NCI-H446 treated with DMSO at 0.1 percent for 48 hours (cell line): ENCODE results near the gene TNFRSF9.
A peak's percentile ranks its signal among the peaks of the same experiment; 100 is the strongest.
"Not testable (repeated sequence)": the region's sequence is repeated elsewhere in the genome, so short reads cannot be mapped to it uniquely, and the experiment has no call there.

Source experiments
- DNase-seq: peaks from one replicate; lab custom pipeline; 2025; lab: John Stamatoyannopoulos, UW

Gene TNFRSF9

DNA sequence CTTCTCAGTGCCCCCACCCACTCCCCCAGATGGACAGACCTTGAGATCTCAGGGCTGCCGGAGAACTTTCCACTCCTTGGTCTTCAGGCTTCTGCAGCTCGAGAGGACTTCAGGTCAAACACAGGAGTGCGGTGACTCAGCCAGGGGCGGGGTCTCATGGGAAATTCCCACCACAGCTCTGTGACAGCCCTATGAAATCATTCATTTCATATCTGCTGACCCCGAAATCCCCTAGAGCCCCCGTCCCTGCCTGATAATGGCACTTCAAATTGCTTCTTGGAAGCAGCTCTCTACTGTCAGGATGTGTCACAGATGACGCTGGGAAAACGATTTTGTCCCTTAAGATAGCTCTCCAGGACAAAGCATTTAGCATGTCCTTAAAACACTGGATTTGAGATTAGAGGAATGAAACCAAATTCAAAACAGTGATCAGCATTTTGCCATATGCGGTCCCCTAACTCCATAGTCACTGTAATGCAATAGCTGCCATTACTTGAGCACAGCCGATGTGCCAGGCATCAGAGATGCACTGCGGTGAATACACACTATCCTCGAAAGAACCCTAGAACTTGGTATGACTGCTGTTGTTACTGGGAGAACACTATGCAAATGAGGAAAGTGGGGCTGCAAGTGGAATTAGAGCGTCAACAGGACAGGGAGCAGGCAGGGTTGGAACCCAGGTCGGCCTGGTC, at the start of gene TNFRSF9:
TSS of gene TNFRSF9 (minus strand) at position 95 of the 692 bp plus-strand sequence. CDS start 845 bp downstream, outside the sequence.
- DNase-seq: no peak

- no peak for DNase-seq
Observed at GRCh38 chr1:7989762-7990428, 49.3 kb upstream of the TNFRSF9 start.

DNA sequence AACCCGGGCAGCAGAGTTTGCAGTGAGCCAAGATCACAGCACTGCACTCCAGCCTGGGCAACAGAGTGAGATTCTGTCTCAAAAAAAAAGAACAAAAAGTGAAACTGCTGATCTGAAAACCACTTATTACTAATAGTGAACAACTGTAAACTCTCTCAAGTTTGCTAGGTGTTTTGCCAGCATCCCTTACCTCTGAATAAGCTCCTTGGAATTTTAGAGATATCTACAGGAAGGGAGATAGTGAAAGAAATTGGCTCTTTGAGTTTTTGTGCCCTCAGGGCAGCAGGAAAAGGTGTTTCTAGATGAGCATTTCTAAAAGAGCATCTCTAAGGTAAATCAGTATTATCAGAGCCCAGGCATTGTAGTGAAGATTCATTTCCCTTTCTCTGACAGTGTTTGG, 47.9 kb upstream of the TNFRSF9 start:
- no peak for DNase-seq

- DNase-seq: no peak
Observed at GRCh38 chr1:7987528-7987927, 46.9 kb upstream of the TNFRSF9 start.

DNA sequence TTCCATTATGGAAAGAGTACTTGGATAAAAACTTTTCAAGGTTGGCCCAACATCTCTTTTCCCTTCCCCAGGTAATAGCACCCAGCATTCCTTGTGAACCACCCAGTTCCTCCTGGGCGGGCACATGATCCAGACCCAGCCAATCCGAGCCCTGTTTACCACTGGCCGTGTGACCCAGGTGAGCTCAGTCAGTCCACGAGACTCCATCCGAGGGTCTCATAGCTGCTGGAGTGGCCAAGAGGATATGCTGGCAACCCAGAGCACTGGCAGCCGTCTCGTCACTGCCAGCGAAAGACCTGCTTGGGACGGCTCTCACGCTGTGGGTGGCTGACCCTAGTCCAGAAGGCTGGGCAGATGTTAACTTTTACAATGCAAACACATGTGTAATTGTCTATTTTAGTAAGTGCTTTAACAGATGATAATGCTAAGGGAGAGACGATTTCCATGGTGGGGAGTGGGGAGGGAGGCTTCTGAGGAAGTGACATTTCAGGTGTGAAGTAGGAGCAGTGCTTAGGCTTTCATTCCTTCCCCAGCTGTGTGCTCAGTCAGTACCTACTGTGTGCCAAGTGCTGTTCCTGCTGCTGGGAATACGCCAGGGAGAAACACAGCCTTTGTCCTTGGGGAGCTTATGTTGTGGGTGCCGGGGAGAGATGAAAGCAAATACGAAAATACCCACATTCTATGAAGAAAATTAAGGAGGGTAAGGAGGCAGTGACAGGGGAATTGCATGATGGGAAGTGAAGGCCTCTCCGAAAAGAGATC, 45.4 kb upstream of the TNFRSF9 start:
- no peak for DNase-seq

DNA sequence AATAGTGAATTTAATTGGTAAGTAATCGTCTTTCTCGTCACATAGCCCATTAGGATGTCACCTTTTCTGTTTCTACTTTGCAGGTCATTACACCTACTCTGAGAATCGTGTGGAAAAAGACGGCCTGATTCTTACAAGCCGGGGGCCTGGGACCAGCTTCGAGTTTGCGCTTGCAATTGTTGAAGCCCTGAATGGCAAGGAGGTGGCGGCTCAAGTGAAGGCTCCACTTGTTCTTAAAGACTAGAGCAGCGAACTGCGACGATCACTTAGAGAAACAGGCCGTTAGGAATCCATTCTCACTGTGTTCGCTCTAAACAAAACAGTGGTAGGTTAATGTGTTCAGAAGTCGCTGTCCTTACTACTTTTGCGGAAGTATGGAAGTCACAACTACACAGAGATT, 44.2 kb upstream of the TNFRSF9 start:
- no peak for DNase-seq

GRCh38 chr1:7983086-7983778, 42.6 kb upstream of the TNFRSF9 start:
- no peak for DNase-seq

- no peak for DNase-seq
Observed at GRCh38 chr1:7980984-7981383, 40.3 kb upstream of the TNFRSF9 start.

DNA sequence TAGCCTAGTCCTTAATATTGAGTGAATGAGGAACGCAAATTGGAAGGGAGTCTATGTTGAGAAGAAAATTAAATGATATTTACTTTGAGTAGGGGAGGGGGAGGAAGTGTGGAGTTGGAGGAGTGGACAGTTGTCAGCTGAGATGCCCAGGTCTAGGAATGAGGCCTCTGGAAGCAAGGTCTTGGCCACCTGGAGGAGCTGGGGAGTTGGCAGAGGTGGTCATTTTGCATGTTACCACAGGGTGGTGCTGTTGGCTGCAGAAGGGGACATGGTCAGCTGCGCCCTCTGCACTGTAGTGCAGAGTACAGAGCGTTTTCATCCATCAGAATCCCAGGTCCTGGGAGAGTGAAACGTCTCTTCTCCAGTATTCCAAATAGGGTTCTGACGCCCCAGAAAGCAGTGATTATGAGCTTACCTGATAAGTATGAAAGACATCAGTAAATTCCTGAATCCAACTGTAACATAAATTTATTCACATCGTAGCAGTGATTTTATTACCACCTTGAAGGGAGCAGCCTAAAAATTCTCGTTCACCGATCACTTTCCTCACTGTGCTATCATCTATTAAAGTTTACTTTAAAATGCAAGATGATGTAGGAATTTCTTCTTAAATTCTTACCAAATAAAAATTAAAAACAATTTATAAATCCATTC, 34.7 kb upstream of the TNFRSF9 start:
- DNase-seq: peak; percentile 11

GRCh38 chr1:7973086-7973485, 32.4 kb upstream of the TNFRSF9 start:
- no peak for DNase-seq

GRCh38 chr1:7972285-7972684, 31.6 kb upstream of the TNFRSF9 start:
- no peak for DNase-seq

DNA sequence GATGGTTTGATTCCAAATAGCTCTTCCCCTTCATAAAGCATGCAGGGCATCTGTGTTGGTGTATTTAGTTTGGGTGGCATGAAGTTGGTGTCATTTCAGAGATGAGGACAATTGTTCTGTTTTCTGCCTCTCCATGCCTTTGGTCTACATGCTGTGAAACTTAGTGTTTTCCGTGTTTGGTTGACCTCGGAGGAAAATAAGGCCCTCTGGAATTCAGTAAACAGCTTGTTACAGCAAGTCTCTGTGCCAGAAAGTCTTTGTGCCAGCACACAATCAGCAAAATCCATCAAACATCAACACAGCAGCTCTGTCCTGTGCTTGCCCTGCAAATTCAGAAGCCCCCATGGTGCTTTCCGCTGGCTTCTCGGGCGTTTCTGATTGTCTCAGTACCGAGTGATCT, 30.4 kb upstream of the TNFRSF9 start:
- DNase-seq: no peak

DNA sequence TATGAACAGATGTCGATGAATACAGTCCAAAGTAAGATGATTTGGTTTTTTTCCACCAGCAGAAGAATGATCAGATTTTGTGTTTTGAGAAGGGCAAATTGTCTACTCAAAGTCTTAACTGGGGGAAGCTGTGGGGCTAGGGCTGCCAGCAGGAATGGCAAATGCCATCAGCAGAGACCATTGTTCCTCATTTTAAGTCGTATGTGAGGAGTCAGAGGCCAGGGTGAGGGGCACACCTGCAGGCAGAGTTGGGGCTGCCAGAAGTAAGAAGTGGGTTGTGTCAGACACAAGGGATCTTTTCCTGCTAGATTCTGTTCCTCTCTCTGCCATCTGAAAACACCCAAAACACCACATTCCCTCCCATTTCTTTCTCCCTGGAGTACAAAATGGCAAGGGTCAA, 29.6 kb upstream of the TNFRSF9 start:
- no peak for DNase-seq

GRCh38 chr1:7967651-7968050, 27.0 kb upstream of the TNFRSF9 start:
- DNase-seq: no peak

GRCh38 chr1:7967196-7967595, 26.6 kb upstream of the TNFRSF9 start:
- no peak for DNase-seq

DNA sequence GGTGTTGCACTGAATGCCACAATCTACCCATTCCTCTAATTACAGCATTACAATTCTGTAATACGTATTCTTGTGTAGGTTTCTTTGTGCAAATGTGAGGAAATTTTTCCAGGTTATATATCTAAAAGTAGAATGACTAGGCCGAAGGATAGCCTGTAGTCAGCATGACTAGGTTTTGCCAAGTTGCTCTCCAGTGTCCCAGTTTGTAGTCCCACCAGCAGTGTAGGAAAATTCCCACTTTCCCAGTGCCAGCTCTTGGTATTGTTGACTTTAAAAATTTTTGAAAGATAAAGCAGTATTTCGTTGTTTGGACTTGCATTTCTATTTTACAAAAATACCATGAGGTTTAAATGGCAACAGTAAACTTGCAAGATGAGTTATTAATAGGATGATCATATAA, 23.8 kb upstream of the TNFRSF9 start:
- DNase-seq: no peak

DNA sequence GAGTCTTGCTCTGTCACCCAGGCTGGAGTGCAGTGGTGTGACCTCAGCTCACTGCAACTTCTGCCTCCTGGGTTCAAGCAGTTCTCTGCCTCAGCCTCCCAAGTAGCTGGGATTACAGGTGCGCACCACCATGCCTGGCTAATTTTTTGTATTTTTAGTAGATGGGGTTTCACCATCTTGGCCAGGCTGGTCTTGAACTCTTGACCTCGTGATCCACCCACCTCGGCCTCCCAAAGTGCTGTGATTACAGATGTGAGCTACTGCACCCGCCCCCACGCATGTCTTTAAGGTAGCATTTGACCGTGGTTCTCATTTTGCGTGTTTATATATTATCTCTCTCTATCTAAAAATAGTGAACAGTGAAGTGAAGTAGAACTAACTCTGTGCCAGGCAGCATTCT, 23.2 kb upstream of the TNFRSF9 start:
- not testable (repeated sequence) for DNase-seq

- DNase-seq: not testable (repeated sequence)
Observed at GRCh38 chr1:7963378-7963730, 22.7 kb upstream of the TNFRSF9 start.

DNA sequence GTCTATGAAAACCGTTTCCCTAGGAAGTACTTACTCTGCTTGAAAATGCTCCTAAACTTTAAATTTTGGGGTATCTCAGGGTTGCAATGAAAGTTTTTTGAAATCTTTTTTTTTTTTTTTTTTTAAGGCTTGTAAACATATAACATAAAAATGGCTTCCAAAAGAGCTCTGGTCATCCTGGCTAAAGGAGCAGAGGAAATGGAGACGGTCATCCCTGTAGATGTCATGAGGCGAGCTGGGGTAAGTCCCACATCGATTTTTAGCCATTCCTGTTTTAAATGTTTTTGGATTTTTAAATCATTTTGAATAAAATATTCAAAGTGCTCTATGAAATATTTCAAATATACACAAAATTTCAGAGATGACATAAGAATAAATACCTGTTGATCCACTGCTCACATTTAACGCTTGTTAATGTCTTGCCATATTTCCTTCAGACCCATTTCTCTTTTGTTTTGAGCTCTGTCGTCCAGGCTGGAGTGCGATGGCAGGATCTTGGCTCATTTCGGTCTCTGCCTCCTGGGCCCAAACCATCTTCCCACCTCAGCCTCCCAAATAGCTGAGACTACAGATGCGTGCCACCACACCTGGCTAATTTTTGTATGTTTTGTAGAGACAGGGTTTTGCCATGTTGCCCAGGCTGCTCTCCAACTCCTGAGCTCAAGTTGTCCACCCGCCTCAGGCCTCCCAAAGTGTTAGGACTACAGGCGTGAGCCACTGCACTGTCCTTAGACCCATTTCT, 22.2 kb upstream of the TNFRSF9 start:
- no peak for DNase-seq

- DNase-seq: no peak
Observed at GRCh38 chr1:7962014-7962335, 21.3 kb upstream of the TNFRSF9 start.

- peak; percentile 99 for DNase-seq
Observed at GRCh38 chr1:7961216-7962013, 20.8 kb upstream of the TNFRSF9 start, which contains the start of gene PARK7. TSS of gene PARK7 (plus strand) at chr1:7961711. CDS start at chr1:7962786, 1,075 bp downstream.
